GM12873 (cell line): ENCODE results near the gene ZDHHC7.

Experiments
- TF ChIP-seq, protein P1 (sequence below): IDR thresholded peaks from 2 replicates; pipeline ENCODE4 v1.5.1; 2012; ENCODE audit warnings: low read depth, mild to moderate bottlenecking, moderate library complexity, low read length, control low read depth; ENCODE audit not compliant: insufficient read depth; ENCODE audit errors: missing control alignments

The ZDHHC7 gene

DNA sequence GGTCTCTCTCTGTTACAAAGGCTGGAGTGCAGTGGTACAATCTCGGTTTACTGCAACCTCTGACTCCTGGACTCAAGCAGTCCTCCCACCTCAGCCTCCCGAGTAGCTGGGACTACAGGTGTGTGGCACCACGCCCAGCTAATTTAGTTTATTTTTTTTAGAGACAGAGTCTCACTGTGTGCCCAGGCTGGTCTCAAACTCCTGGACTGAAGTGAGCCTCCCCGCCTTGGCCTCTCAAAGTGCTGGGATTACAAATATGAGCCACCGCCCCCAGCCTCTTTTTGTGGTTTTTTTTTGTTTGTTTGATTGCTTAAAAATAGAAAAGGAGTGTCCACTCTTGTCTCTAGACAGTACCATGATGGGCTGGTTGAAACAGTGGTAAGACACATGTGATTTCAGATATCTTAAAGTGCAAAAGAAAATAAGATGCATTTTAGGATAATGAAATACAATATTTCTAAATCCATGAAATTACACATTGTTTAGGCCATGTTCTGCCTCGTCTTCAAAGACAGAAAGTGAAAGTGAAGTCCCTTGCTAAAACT is 43.7 kb upstream of the ZDHHC7 start:
- TF ChIP-seq, protein P1, sequence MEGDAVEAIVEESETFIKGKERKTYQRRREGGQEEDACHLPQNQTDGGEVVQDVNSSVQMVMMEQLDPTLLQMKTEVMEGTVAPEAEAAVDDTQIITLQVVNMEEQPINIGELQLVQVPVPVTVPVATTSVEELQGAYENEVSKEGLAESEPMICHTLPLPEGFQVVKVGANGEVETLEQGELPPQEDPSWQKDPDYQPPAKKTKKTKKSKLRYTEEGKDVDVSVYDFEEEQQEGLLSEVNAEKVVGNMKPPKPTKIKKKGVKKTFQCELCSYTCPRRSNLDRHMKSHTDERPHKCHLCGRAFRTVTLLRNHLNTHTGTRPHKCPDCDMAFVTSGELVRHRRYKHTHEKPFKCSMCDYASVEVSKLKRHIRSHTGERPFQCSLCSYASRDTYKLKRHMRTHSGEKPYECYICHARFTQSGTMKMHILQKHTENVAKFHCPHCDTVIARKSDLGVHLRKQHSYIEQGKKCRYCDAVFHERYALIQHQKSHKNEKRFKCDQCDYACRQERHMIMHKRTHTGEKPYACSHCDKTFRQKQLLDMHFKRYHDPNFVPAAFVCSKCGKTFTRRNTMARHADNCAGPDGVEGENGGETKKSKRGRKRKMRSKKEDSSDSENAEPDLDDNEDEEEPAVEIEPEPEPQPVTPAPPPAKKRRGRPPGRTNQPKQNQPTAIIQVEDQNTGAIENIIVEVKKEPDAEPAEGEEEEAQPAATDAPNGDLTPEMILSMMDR = no peak

DNA sequence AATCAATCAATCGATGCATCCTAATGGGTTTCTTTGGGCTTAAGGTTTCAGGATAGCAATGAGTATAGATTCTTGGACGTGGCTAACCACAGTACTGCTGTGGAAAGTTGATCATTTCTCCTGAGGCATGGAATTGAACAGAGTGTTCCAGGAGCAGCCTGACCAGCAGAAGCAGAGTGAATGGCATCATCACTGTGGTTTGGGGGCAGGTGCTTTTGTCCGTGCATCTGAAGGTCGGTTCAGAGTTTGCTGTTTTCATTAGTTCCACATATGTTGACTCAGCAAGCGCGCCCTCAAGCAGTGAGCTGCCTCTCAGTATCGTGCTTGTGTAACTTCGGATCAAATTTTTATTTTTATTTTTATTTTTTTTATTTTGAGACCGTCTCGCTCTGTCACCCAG is 41.2 kb upstream of the ZDHHC7 start:
- TF ChIP-seq, protein P1 = no peak

GRCh38 chr16:85051683-85052082 is 40.3 kb upstream of the ZDHHC7 start:
- TF ChIP-seq, protein P1 = no peak

- TF ChIP-seq, protein P1 = no peak
These were observed 39.8 kb upstream of the ZDHHC7 start for GRCh38 chr16:85051067-85051581.

GRCh38 chr16:85049706-85050305 is 38.5 kb upstream of the ZDHHC7 start:
- TF ChIP-seq, protein P1 = no peak

- TF ChIP-seq, protein P1 = no peak
These were observed 37.7 kb upstream of the ZDHHC7 start for GRCh38 chr16:85048921-85049562.

GRCh38 chr16:85047867-85048455 is 36.6 kb upstream of the ZDHHC7 start:
- TF ChIP-seq, protein P1 = no peak
